ENCODE data around the gene UROC1.

UROC1 gene

GRCh38 chr3:126552688-126553283 lies 35.2 kb upstream of the UROC1 start:
- TF ChIP-seq TAF1 (IDR thresholded peaks at IDR 0.05; ENCODE audit: borderline replicate concordance, insufficient read depth, low read length) (no peak), SIN3A (IDR thresholded peaks at IDR 0.05; ENCODE audit: borderline replicate concordance, insufficient read depth, low read length) (no peak), POLR2AphosphoS5 (IDR thresholded peaks at IDR 0.05; ENCODE audit: low read depth, low read length) (no peak), FOXP2 (optimal IDR thresholded peaks at IDR 0.05; ENCODE audit: borderline replicate concordance, extremely low read depth, extremely low read length, insufficient read depth) (no peak), REST (IDR thresholded peaks at IDR 0.05; ENCODE audit: insufficient read depth in 1 of 2, low read depth in 2 of 2, low read length in 2 of 2) (no peak)

- no peak for TF ChIP-seq FOXP2 (optimal IDR thresholded peaks at IDR 0.05; ENCODE audit: borderline replicate concordance, extremely low read depth, extremely low read length, insufficient read depth)
- TF ChIP-seq SIN3A (IDR thresholded peaks at IDR 0.05; ENCODE audit: borderline replicate concordance, insufficient read depth, low read length): no peak
- no peak for TF ChIP-seq TAF1 (IDR thresholded peaks at IDR 0.05; ENCODE audit: borderline replicate concordance, insufficient read depth, low read length)
- no peak for TF ChIP-seq POLR2AphosphoS5 (IDR thresholded peaks at IDR 0.05; ENCODE audit: low read depth, low read length)
These were observed 34.5 kb upstream of the UROC1 start for GRCh38 chr3:126551839-126552687.

- TF ChIP-seq REST (IDR thresholded peaks at IDR 0.05; ENCODE audit: insufficient read depth in 1 of 2, low read depth in 2 of 2, low read length in 2 of 2): no peak
- TF ChIP-seq FOXP2 (optimal IDR thresholded peaks at IDR 0.05; ENCODE audit: borderline replicate concordance, extremely low read depth, extremely low read length, insufficient read depth): no peak
- TF ChIP-seq POLR2AphosphoS5 (IDR thresholded peaks at IDR 0.05; ENCODE audit: low read depth, low read length): no peak
- TF ChIP-seq SIN3A (IDR thresholded peaks at IDR 0.05; ENCODE audit: borderline replicate concordance, insufficient read depth, low read length): no peak
- no peak for TF ChIP-seq TAF1 (IDR thresholded peaks at IDR 0.05; ENCODE audit: borderline replicate concordance, insufficient read depth, low read length)
These were observed 33.7 kb upstream of the UROC1 start for GRCh38 chr3:126551121-126551838.

GRCh38 chr3:126550488-126551051 lies 33.0 kb upstream of the UROC1 start:
- TF ChIP-seq SIN3A (IDR thresholded peaks at IDR 0.05; ENCODE audit: borderline replicate concordance, insufficient read depth, low read length): no peak
- no peak for TF ChIP-seq FOXP2 (optimal IDR thresholded peaks at IDR 0.05; ENCODE audit: borderline replicate concordance, extremely low read depth, extremely low read length, insufficient read depth)
- no peak for TF ChIP-seq POLR2AphosphoS5 (IDR thresholded peaks at IDR 0.05; ENCODE audit: low read depth, low read length)
- TF ChIP-seq REST (IDR thresholded peaks at IDR 0.05; ENCODE audit: insufficient read depth in 1 of 2, low read depth in 2 of 2, low read length in 2 of 2): no peak
- no peak for TF ChIP-seq TAF1 (IDR thresholded peaks at IDR 0.05; ENCODE audit: borderline replicate concordance, insufficient read depth, low read length)

Data from PFSK-1 (cell line).